Omental fat pad (tissue), 4 donors: ENCODE measurements around the gene PHF21B. TPM values are rescaled to one million over a fixed set of nuclear protein-coding genes. Genes with fewer than 3 reads are reported as not detected.

Experiments used
- ATAC-seq: fragments of 150-250 bp; one replicate; pipeline ENCODE4 v1.9.1; 2016; ENCODE audit warnings: mild to moderate bottlenecking, moderate library complexity; ENCODE audit not compliant: low FRiP score
- DNase-seq: peaks from one replicate; pipeline ENCODE4 v3.0.0-alpha.2; 2019; ENCODE audit warnings: low spot score
- CTCF ChIP-seq, 3 donors: fragments of 450-650 bp; IDR thresholded peaks; one replicate each; pipeline ENCODE4 v1.5.1; 2016 to 2017; ENCODE audit warnings: antibody characterized with exemption in 3 of 3, mild to moderate bottlenecking in 3 of 3, moderate library complexity in 2 of 3
- total RNA-seq, 4 donors: library from RNA; depleted of rRNA; stranded (reverse); fragments of >200 nt; gene quantifications; one replicate each; pipeline ENCODE4 v1.1.0, GENCODE V29; 2016

PHF21B gene
- total RNA-seq, 4 donors from 2014 or later = 0.44 TPM; not detected in 3

GRCh38 chr22:44831885-44832284, 177.9 kb downstream of the PHF21B start:
- TF ChIP-seq CTCF (IDR thresholded peaks at IDR 0.05) = no peak
- no peak for ATAC-seq

More at GRCh38 chr22:44831885-44832284, 177.9 kb downstream of the PHF21B start:
- DNase-seq = no peak

Other genes with a start within 250 kb of the PHF21B start
- gene NUP50, start 153.9 kb upstream of the PHF21B start, total RNA-seq = 10 to 100 TPM; 33.9 to 66.5 (median 57.7) TPM
- gene KIAA0930, start 230.9 kb upstream of the PHF21B start, total RNA-seq = 10 to 100 TPM; 27.4 to 58.8 (median 50.2) TPM